ENCODE measurements around the gene ANKRD52. TPM values are rescaled to one million over a fixed set of nuclear protein-coding genes. Genes with fewer than 3 reads are reported as not detected.

ANKRD52 gene
- total and polyA plus RNA-seq, 2 of the 8 experiments (the other 6 are each of a cell fraction or from before 2014, with no cell fraction given): 14.0 to 36.3 TPM

DNA sequence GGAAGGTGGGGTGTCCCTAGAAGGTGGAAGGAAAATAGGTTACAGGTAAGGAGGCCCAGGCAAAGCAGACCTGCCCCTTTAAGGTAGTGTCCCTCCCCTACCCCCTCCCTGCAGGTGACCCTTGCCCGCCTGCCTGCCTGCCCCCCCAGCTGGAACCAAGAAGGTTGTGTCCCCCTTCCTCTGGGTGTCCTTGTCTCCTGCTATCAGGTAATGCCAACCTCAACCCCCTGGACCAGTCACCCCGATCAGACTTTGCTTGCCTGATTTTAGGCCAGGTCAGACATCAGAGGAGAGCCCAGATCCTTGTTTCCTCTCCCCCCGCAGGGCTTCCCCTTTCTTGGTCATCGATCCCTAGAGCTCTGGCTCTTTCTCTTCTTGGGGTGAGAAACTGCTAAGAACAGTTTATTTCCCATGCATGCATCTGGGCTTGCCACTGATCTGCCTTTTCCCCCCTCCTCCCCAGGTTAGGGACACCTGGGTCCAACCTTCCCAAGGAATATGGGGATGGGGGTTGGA lies 28.2 kb downstream of the ANKRD52 start, which contains the start of gene SLC39A5:
Gene SLC39A5, plus strand, starts transcription at position 136 of the 516 bp plus-strand sequence. CDS start 1,224 bp downstream, outside the sequence.
- Histone ChIP-seq H2BK15ac (ENCODE audit: low read length) (no peak within 1 kb of the TSS), H3K18ac (ENCODE audit: extremely low read depth, low read length) (no peak within 1 kb of the TSS), H2AK5ac (ENCODE audit: low read depth, low read length) (0 out of 2 replicates have a peak within 1 kb of the TSS, but pooled peaks have one; percentile 24), H2BK120ac (replicated peaks; ENCODE audit: low read depth, low read length) (no peak within 1 kb of the TSS), H3K14ac (ENCODE audit: insufficient read length) (no peak within 1 kb of the TSS), H4K5ac (ENCODE audit: insufficient read length, low read depth, low read length) (no peak within 1 kb of the TSS), H4K20me1 (replicated peaks in 1 of 2; ENCODE audit: control insufficient read depth in 1 of 2, insufficient read depth in 2 of 2, low read length in 2 of 2) (no peaks in the 10 kb centered on the region), H3K56ac (replicated peaks; ENCODE audit: insufficient read length, low read depth, low read length) (no peak within 1 kb of the TSS), H3K9me3 (ENCODE audit: insufficient read depth in 2 of 2, low read depth in 1 of 2, low read length in 1 of 2) (no peaks in the 10 kb centered on the region), H3K9ac (replicated peaks in 1 of 4; ENCODE audit: extremely low read depth in 1 of 4, low read depth in 3 of 4, low read length in 3 of 4) (no peak within 1 kb of the TSS), H3K27me3 (replicated peaks in 1 of 4; ENCODE audit: control insufficient read depth in 3 of 4, extremely low read depth in 1 of 4, insufficient read depth in 3 of 4, low read length in 3 of 4) (no peaks in the 10 kb centered on the region), H2AFZ (ENCODE audit: low read length) (no peak within 1 kb of the TSS), H3K4me2 (ENCODE audit: insufficient read depth in 1 of 2, low read depth in 2 of 2, low read length in 2 of 2) (no peak within 1 kb of the TSS), H2BK20ac (ENCODE audit: low read length) (no peak within 1 kb of the TSS), H3K79me2 (ENCODE audit: control insufficient read depth in 1 of 2, insufficient read depth in 2 of 2, low read length in 2 of 2) (no peaks in the 10 kb centered on the region), H2BK12ac (ENCODE audit: low read depth, low read length) (no peak within 1 kb of the TSS), H3K79me1 (ENCODE audit: low read depth, low read length) (peaks cover 2% of the 10 kb centered on the region; the same call in 1 of the 2 replicates), H3K23ac (ENCODE audit: insufficient read length) (no peak within 1 kb of the TSS), H3K4ac (replicated peaks; ENCODE audit: insufficient read length, low read depth, low read length) (no peak within 1 kb of the TSS), H3K4me1 (replicated peaks in 1 of 4; ENCODE audit: control insufficient read depth in 3 of 4, insufficient read depth in 4 of 4, low read length in 3 of 4) (peaks cover 0 to 6% (median under 1%) of the 10 kb centered on the region in 4 experiments; a peak in 4 of 7 replicates), H4K8ac (ENCODE audit: extremely low read depth, insufficient read depth, low read length) (peak within 1 kb of the TSS; percentile 76; the same call in 1 of the 2 replicates), H3K36me3 (ENCODE audit: control insufficient read depth in 2 of 4, insufficient read depth in 4 of 4, low read length in 3 of 4) (peaks cover 0 to 4% (median 1%) of the 10 kb centered on the region in 4 experiments; a peak in 1 of 8 replicates), H3K4me3 (ENCODE audit: extremely low read depth in 1 of 4, insufficient read depth in 2 of 4, low read depth in 3 of 4, low read length in 4 of 4) (no peak within 1 kb of the TSS), H4K91ac (replicated peaks; ENCODE audit: insufficient read length, low read length) (no peak within 1 kb of the TSS), H3K27ac (ENCODE audit: low read depth, low read length) (no peak within 1 kb of the TSS), H2BK5ac (ENCODE audit: low read depth, low read length) (no peak within 1 kb of the TSS), H3K23me2 (ENCODE audit: low read depth, low read length) (no peaks in the 10 kb centered on the region)
- 90% methylated on average over 3 of the region's 4 CpGs; no CpG with 5 or more reads in 1 of the 2 experiments for WGBS, 2 experiments (ENCODE audit: extremely low coverage in 1 of 2, insufficient coverage in 1 of 2, insufficient read length in 1 of 2, insufficient replicate concordance in 2 of 2, low coverage in 1 of 2, low lambda C conversion rate in 2 of 2, missing lambda C conversion rate in 1 of 2)
- POLR2A ChIA-PET (ENCODE audit: partially characterized antibody): interaction anchor here (1.0 to 3.4 kb wide), 4 partner anchors 36 to 42 kb away, joined by 3 to 11 read pairs (median 4); partner anchors contain the start of gene SMARCC2
- no peak for DNase-seq (ENCODE audit: low read depth in 1 of 2, low spot score in 2 of 2)
- TF ChIP-seq SAP30 (IDR thresholded peaks at IDR 0.05; ENCODE audit: insufficient read depth, insufficient replicate concordance, low read length) (no peak), EGR1 (IDR thresholded peaks at IDR 0.05; ENCODE audit: borderline replicate concordance, low read depth, low read length) (no peak), RBBP5 (IDR thresholded peaks at IDR 0.05; ENCODE audit: borderline replicate concordance, low read depth, low read length) (no peak), TEAD4 (IDR thresholded peaks at IDR 0.05; ENCODE audit: low read depth, low read length) (no peak)
- TF ChIP-seq, protein P1, sequence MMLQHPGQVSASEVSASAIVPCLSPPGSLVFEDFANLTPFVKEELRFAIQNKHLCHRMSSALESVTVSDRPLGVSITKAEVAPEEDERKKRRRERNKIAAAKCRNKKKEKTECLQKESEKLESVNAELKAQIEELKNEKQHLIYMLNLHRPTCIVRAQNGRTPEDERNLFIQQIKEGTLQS (IDR thresholded peaks at IDR 0.05; ENCODE audit: insufficient read depth, low read depth, low read length): no peak
- FAIRE-seq: no peak
- CTCF ChIA-PET (ENCODE audit: partially characterized antibody): interaction anchor here (0.9 to 10.5 kb wide), 4 partner anchors 23 to 231 kb away, joined by 3 to 72 read pairs (median 4); partner anchors contain the start of gene COQ10A

Measured in H1 (cell line).